PFSK-1 (cell line): Measurements from ENCODE around the gene MTRR.

Experiments used
- FOXP2 ChIP-seq: optimal IDR thresholded peaks from 2 replicates; pipeline ENCODE3; 2011; ENCODE audit warnings: borderline replicate concordance, control low read depth, inconsistent platforms; ENCODE audit not compliant: insufficient read depth; ENCODE audit errors: extremely low read length, extremely low read depth
- POLR2AphosphoS5 ChIP-seq: IDR thresholded peaks from 2 replicates; pipeline ENCODE4 v1.6.1; 2012; ENCODE audit warnings: low read depth, mild to moderate bottlenecking, control low read depth, low read length, moderate library complexity
- SIN3A ChIP-seq: IDR thresholded peaks from 2 replicates; pipeline ENCODE4 v1.6.1; 2012; ENCODE audit warnings: mild to moderate bottlenecking, low read length, moderate library complexity, borderline replicate concordance; ENCODE audit not compliant: insufficient read depth
- TAF1 ChIP-seq: IDR thresholded peaks from 2 replicates; pipeline ENCODE4 v1.6.1; 2012; ENCODE audit warnings: low read length, control low read depth, borderline replicate concordance; ENCODE audit not compliant: insufficient read depth
- TF ChIP-seq, protein P1 (sequence below), 2 experiments: IDR thresholded peaks; 2 replicates each; pipeline versions ENCODE4 v1.6.1 to v1.8.0; 2011 to 2012; ENCODE audit warnings: low read depth in 2 of 2, low read length in 2 of 2, control low read depth in 1 of 2, inconsistent platforms in 1 of 2, mild to moderate bottlenecking in 1 of 2, moderate library complexity in 1 of 2; ENCODE audit not compliant: insufficient read depth in 1 of 2

MTRR gene

DNA sequence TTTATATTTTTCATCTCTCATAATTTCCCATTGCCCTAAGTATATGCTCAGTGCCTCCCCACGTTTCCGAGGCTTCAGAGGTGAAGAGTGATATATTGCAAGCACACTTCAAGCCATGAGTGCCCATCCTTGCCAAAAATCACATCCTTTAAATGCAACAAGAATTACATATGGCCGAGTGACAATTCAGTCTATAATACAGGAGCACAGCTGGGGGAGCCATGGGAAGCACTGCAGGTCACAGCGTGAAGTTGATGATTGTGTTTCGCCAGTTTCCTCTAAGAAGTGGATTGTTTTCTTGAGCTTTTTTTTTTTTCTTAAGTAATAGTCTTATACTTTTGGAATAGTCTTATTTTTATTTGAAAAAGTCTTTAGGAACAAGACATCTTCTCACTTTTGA is 61.1 kb downstream of the MTRR start:
- TF ChIP-seq POLR2AphosphoS5: no peak
- no peak for TF ChIP-seq SIN3A
- no peak for TF ChIP-seq TAF1

DNA sequence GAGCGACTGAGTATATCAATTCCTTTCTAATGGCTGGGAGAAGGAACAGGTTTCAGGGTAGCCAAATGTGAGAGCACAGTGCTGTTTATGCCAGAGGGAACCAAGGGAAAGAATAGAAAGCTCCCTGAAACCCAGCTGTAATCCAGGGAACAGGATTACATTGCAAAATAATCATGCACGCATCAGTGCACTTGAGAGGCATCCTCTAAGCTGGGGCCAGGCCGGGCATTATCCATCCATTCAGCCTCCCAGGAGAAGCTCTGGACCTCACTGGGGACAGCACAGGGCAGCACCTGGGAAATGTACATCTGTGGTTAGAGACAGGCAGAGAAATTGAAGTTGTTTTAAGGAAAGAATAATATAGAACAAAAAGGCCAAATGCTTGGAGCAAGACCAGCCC is 72.7 kb downstream of the MTRR start:
- no peak for TF ChIP-seq POLR2AphosphoS5

DNA sequence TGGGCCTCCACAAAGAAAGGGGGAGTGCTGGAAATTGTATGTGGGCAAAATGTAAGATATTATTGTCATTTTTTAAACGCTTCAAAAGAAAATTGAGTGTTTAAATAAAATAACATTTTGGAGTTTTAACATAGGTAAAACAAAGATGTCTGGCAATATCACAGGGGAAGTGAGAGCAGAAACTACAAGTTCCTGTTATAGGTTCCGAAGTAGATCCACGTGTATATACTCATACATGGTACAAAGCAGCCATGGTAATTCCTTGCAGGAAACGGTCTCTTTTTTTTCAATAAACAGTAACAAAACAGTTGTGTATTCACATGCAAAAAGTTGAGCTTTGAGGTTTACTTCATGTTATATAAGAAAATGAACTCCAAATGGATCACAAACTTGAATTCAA is 78.4 kb downstream of the MTRR start:
- TF ChIP-seq TAF1: no peak
- TF ChIP-seq SIN3A: no peak
- no peak for TF ChIP-seq POLR2AphosphoS5
- TF ChIP-seq, protein P1, sequence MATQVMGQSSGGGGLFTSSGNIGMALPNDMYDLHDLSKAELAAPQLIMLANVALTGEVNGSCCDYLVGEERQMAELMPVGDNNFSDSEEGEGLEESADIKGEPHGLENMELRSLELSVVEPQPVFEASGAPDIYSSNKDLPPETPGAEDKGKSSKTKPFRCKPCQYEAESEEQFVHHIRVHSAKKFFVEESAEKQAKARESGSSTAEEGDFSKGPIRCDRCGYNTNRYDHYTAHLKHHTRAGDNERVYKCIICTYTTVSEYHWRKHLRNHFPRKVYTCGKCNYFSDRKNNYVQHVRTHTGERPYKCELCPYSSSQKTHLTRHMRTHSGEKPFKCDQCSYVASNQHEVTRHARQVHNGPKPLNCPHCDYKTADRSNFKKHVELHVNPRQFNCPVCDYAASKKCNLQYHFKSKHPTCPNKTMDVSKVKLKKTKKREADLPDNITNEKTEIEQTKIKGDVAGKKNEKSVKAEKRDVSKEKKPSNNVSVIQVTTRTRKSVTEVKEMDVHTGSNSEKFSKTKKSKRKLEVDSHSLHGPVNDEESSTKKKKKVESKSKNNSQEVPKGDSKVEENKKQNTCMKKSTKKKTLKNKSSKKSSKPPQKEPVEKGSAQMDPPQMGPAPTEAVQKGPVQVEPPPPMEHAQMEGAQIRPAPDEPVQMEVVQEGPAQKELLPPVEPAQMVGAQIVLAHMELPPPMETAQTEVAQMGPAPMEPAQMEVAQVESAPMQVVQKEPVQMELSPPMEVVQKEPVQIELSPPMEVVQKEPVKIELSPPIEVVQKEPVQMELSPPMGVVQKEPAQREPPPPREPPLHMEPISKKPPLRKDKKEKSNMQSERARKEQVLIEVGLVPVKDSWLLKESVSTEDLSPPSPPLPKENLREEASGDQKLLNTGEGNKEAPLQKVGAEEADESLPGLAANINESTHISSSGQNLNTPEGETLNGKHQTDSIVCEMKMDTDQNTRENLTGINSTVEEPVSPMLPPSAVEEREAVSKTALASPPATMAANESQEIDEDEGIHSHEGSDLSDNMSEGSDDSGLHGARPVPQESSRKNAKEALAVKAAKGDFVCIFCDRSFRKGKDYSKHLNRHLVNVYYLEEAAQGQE (IDR thresholded peaks at IDR 0.05; ENCODE audit: insufficient read depth in 1 of 2, low read depth in 2 of 2, low read length in 2 of 2): no peak
- TF ChIP-seq FOXP2: no peak
